SK-N-SH treated with all-trans-retinoic acid at 6 μM for 48 hours (cell line): Measurements from ENCODE around the gene SUMF2.

ENCODE experiments used
- ARNTL ChIP-seq: fragments of 450-650 bp; formaldehyde crosslinking; IDR thresholded peaks from 2 replicates; pipeline ENCODE4 v1.5.0; 2020; ENCODE audit warnings: low read depth, mild to moderate bottlenecking, moderate library complexity, borderline replicate concordance
- ZC3H10 ChIP-seq: fragments of 250-450 bp; sonication (Bioruptor Pico); IDR thresholded peaks from 2 replicates; pipeline ENCODE4 v1.5.1; 2021; ENCODE audit warnings: mild to moderate bottlenecking, moderate library complexity
- ZFP30 ChIP-seq: fragments of 450-650 bp; formaldehyde crosslinking; IDR thresholded peaks from 2 replicates; pipeline ENCODE4 v1.5.0; 2022; ENCODE audit warnings: mild to moderate bottlenecking, moderate library complexity
- ZNF565 ChIP-seq: fragments of 450-650 bp; formaldehyde crosslinking; conservative IDR thresholded peaks from 2 replicates; pipeline ENCODE4 v1.5.0; 2020; ENCODE audit warnings: low read depth, mild to moderate bottlenecking, moderate library complexity
- TF ChIP-seq, protein P1 (sequence below): fragments of 250-450 bp; sonication (Bioruptor Pico); IDR thresholded peaks from 2 replicates; pipeline ENCODE4 v1.8.0; 2021; ENCODE audit warnings: low read depth, mild to moderate bottlenecking, moderate library complexity, borderline replicate concordance

DNA sequence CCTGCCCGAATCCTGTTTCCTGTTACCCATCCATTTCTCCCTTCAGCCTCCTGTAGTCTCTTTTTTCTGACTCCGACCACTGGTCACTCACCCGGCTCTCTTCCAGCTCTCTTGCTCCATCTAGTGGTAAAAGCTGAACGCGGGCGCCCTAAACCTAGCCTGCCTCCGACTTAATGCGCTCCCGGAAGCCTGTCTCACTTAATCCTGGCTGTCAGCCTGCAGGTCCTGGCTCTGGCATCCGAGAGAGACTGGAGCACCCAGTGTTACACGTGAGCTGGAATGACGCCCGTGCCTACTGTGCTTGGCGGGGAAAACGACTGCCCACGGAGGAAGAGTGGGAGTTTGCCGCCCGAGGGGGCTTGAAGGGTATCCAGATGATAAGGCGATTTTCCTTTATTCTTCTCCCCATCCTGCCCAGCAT lies 10.3 kb downstream of the SUMF2 start:
- TF ChIP-seq ZNF565 (CRISPR knock-in tag): no peak
- TF ChIP-seq ZFP30 (CRISPR knock-in tag): no peak
- TF ChIP-seq ZC3H10 (CRISPR knock-in tag): no peak
- TF ChIP-seq ARNTL (CRISPR knock-in tag): no peak
- TF ChIP-seq, protein P1, sequence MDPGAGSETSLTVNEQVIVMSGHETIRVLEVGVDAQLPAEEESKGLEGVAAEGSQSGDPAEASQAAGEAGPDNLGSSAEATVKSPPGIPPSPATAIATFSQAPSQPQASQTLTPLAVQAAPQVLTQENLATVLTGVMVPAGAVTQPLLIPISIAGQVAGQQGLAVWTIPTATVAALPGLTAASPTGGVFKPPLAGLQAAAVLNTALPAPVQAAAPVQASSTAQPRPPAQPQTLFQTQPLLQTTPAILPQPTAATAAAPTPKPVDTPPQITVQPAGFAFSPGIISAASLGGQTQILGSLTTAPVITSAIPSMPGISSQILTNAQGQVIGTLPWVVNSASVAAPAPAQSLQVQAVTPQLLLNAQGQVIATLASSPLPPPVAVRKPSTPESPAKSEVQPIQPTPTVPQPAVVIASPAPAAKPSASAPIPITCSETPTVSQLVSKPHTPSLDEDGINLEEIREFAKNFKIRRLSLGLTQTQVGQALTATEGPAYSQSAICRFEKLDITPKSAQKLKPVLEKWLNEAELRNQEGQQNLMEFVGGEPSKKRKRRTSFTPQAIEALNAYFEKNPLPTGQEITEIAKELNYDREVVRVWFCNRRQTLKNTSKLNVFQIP (CRISPR knock-in tag): no peak
